Hepatocyte (in vitro differentiated cells): ENCODE results near the gene CAMKK2. TPM values are rescaled to one million over a fixed set of nuclear protein-coding genes. Genes with fewer than 3 reads are reported as not detected.

Experiments used
- DNase-seq: peaks from one replicate; pipeline ENCODE4 v3.0.0-alpha.2; 2016; ENCODE audit warnings: low spot score
- H2AFZ ChIP-seq: fragments of 200-600 bp; sonication (generic); 2 replicates; pipeline ENCODE4 v1.6.0; 2016; ENCODE audit warnings: antibody characterized with exemption, mild to moderate bottlenecking
- H3K27ac ChIP-seq: fragments of 200-600 bp; sonication (generic); 2 replicates; pipeline ENCODE4 v1.5.1; 2016; ENCODE audit warnings: mild to moderate bottlenecking
- H3K27me3 ChIP-seq: fragments of 200-600 bp; sonication (generic); 2 replicates; pipeline ENCODE4 v1.6.1; 2016
- H3K36me3 ChIP-seq: fragments of 200-600 bp; sonication (generic); replicated peaks from 2 replicates; pipeline ENCODE4 v1.5.1; 2016; ENCODE audit warnings: low read depth; ENCODE audit not compliant: insufficient read depth
- H3K4me1 ChIP-seq: fragments of 200-600 bp; sonication (generic); 2 replicates; pipeline ENCODE4 v1.5.1; 2016; ENCODE audit warnings: mild to moderate bottlenecking, moderate library complexity; ENCODE audit not compliant: insufficient read depth
- H3K4me2 ChIP-seq: fragments of 200-600 bp; sonication (generic); 2 replicates; pipeline ENCODE4 v1.6.0; 2016
- H3K4me3 ChIP-seq: fragments of 200-600 bp; sonication (generic); 2 replicates; pipeline ENCODE4 v1.5.1; 2016; ENCODE audit warnings: mild to moderate bottlenecking
- H3K79me2 ChIP-seq: fragments of 200-600 bp; sonication (generic); 2 replicates; pipeline ENCODE4 v1.6.0; 2017; ENCODE audit warnings: mild to moderate bottlenecking
- H3K9me2 ChIP-seq: fragments of 200-600 bp; sonication (generic); replicated peaks from 2 replicates; pipeline ENCODE4 v1.6.0; 2017; ENCODE audit warnings: mild to moderate bottlenecking; ENCODE audit not compliant: insufficient read depth
- H3K9me3 ChIP-seq: fragments of 200-600 bp; sonication (generic); 2 replicates; pipeline ENCODE4 v1.5.1; 2016; ENCODE audit warnings: low read depth, mild to moderate bottlenecking
- H4K20me1 ChIP-seq: fragments of 200-600 bp; sonication (generic); 2 replicates; pipeline ENCODE4 v1.6.0; 2016; ENCODE audit warnings: mild to moderate bottlenecking; ENCODE audit not compliant: insufficient read depth, poor library complexity, severe bottlenecking
- CTCF ChIP-seq: fragments of 200-600 bp; sonication (generic); IDR thresholded peaks from 2 replicates; pipeline ENCODE4 v1.5.1; 2016; ENCODE audit warnings: antibody characterized with exemption, mild to moderate bottlenecking; ENCODE audit not compliant: poor library complexity
- EZH2 ChIP-seq: fragments of 200-600 bp; sonication (generic); IDR thresholded peaks from 2 replicates; pipeline ENCODE4 v1.6.1; 2016; ENCODE audit warnings: antibody characterized with exemption, mild to moderate bottlenecking, borderline replicate concordance
- EZH2phosphoT487 ChIP-seq: fragments of 200-600 bp; sonication (generic); IDR thresholded peaks from one replicate; pipeline ENCODE4 v1.6.1; 2018; ENCODE audit warnings: antibody characterized with exemption, mild to moderate bottlenecking, low read depth, moderate library complexity; ENCODE audit not compliant: unreplicated experiment, severe bottlenecking
- WGBS: methylation state at CpG from one replicate; pipeline ENCODE4 v1.1.6; 2016; ENCODE audit warnings: low lambda C conversion rate; ENCODE audit errors: missing lambda C conversion rate; 5-methylcytosine and 5-hydroxymethylcytosine counted together
- polyA plus RNA-seq: library from polyadenylated mRNA; unstranded; fragments of >200 nt; fragmentation: Nextera tagmentation; extraction: Ambion mirVana; gene quantifications from 2 replicates; pipeline ENCODE4 v1.2.1, GENCODE V29; 2016
- total RNA-seq: library from RNA; depleted of rRNA; stranded (reverse); fragments of >200 nt; gene quantifications from 2 replicates; pipeline ENCODE4 v1.2.3, GENCODE V29; 2014

Gene CAMKK2
- total and polyA plus RNA-seq, 2 experiments from 2014 or later, result 21.5 to 21.9 TPM

DNA sequence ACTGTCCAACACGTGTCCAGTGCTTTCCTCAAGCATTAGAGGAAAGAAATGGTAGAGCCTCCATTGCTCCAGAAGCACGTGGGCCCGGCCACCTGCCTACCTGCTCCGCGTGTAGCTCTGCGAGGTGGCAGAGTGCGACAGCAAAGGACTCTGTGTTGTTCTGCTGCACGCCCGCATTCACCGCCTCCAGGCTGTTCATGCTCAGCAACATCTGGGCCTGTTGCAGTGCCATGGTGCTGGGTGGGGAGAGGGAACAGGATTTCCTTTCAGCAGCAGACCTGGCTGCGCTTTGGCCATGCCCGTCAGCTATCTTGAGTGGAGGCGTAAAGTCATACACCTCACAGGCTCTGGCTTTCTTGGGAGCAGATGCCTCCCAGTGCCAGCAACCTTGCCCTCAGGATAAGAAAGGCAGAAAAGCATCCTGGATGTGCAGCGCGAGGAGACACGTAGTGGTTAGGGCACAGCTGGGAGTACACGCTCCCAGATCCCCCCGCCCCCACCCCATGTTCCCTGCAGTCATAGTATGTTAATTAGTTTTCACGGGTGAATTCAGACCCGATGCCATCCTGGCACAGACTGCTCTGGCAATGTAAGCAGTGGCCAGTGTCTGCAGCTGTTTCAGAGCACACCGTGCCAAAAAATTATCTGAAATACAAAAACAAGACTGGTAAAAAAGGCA is 30.6 kb upstream of the CAMKK2 start:
- no peak overlapping the region for H3K27ac ChIP-seq
- H3K4me3 ChIP-seq, result no peak overlapping the region
- H3K79me2 ChIP-seq, result no peaks in the 10 kb centered on the region
- no peaks in the 10 kb centered on the region for H3K9me3 ChIP-seq
- no peak for DNase-seq
- 97% methylated on average over 21 of the region's 21 CpGs for WGBS
- no peak overlapping the region for H3K4me2 ChIP-seq
- H3K4me1 ChIP-seq, result no peaks in the 10 kb centered on the region
- no peak overlapping the region for H2AFZ ChIP-seq
- no peaks in the 10 kb centered on the region for H3K9me2 ChIP-seq
- no peaks in the 10 kb centered on the region for H4K20me1 ChIP-seq
- H3K27me3 ChIP-seq, result no peaks in the 10 kb centered on the region
- no peak for TF ChIP-seq CTCF
- no peak for TF ChIP-seq EZH2
- no peak for TF ChIP-seq EZH2phosphoT487
- H3K36me3 ChIP-seq, result peaks cover 2% of the 10 kb centered on the region

DNA sequence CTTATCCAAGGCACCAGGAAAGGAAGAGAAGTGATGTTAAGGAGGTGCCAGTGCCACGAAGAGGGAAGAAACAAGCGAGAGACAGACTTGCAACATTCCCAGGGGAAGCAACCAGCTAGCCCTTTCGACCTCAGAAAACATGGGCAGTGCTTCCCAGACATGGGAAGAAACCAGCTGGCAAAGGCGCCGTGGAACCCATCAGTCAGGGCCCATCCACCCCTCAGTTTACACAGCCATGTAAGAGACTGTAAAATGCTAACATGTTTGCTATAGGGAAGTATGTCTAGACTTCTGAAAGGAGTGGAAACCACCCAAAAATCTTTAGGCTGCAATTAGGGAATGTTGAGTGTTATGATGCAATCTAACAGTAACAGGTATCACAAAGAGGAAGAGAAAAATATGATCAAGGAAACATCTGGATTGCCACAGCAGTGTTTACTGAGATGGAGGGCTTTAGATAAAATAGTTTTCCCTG is 29.4 kb upstream of the CAMKK2 start:
- WGBS, result 93% methylated on average over 5 of the region's 5 CpGs
- no peak overlapping the region for H2AFZ ChIP-seq
- no peaks in the 10 kb centered on the region for H3K9me3 ChIP-seq
- H3K27me3 ChIP-seq, result no peaks in the 10 kb centered on the region
- H3K36me3 ChIP-seq, result peaks cover 2% of the 10 kb centered on the region
- TF ChIP-seq EZH2 (no peak), EZH2phosphoT487 (no peak), CTCF (no peak)
- DNase-seq, result no peak
- H3K4me1 ChIP-seq, result no peaks in the 10 kb centered on the region
- H3K9me2 ChIP-seq, result no peaks in the 10 kb centered on the region
- H3K79me2 ChIP-seq, result no peaks in the 10 kb centered on the region
- no peak overlapping the region for H3K4me2 ChIP-seq
- H3K27ac ChIP-seq, result no peak overlapping the region
- no peaks in the 10 kb centered on the region for H4K20me1 ChIP-seq
- no peak overlapping the region for H3K4me3 ChIP-seq

GRCh38 chr12:121323908-121324307 is 27.4 kb upstream of the CAMKK2 start:
- WGBS, result 98% methylated on average over 3 of the region's 3 CpGs
- Histone ChIP-seq H3K9me3 (no peaks in the 10 kb centered on the region), H3K4me2 (no peak overlapping the region), H3K79me2 (no peaks in the 10 kb centered on the region), H3K4me3 (no peak overlapping the region), H3K36me3 (peaks cover 2% of the 10 kb centered on the region), H2AFZ (no peak overlapping the region), H4K20me1 (no peaks in the 10 kb centered on the region), H3K27ac (no peak overlapping the region), H3K27me3 (no peaks in the 10 kb centered on the region), H3K9me2 (no peaks in the 10 kb centered on the region), H3K4me1 (no peaks in the 10 kb centered on the region)
- no peak for DNase-seq
- no peak for TF ChIP-seq EZH2
- TF ChIP-seq EZH2phosphoT487, result no peak
- no peak for TF ChIP-seq CTCF
